Measurements from ENCODE around the gene HOPX. TPM values are rescaled to one million over a fixed set of nuclear protein-coding genes. Genes with fewer than 3 reads are reported as not detected.

The HOPX gene
- total RNA-seq, 1 experiment from 2014 or later: not detected

- no peaks in the 10 kb centered on the region for H3K9me3 Mint-ChIP-seq
- H2AFZ ChIP-seq (ENCODE audit: low read length): no peak overlapping the region
- H3T11ph ChIP-seq (ENCODE audit: low read length): no peak overlapping the region
- no peak overlapping the region for H2BK15ac ChIP-seq (ENCODE audit: low read depth, low read length)
- H3K79me1 ChIP-seq (ENCODE audit: insufficient read depth, low read depth, low read length, poor library complexity, severe bottlenecking): no peaks in the 10 kb centered on the region
- no peak overlapping the region for H2BK5ac ChIP-seq (ENCODE audit: insufficient read length, low read length)
- no peak overlapping the region for H3K23ac ChIP-seq (ENCODE audit: insufficient read length, low read depth, low read length)
- no peak overlapping the region for H4K5ac ChIP-seq (ENCODE audit: insufficient read length, low read depth, low read length)
- no peak overlapping the region for H2BK20ac ChIP-seq (ENCODE audit: low read depth, low read length, poor library complexity, severe bottlenecking)
- no peak overlapping the region for H3K4me2 ChIP-seq (ENCODE audit: insufficient read depth, insufficient read length, low read length)
- no peak for DNase-seq
- H2AK5ac ChIP-seq (ENCODE audit: insufficient read length, low read length): no peak overlapping the region
- no peak overlapping the region for H3K56ac ChIP-seq (ENCODE audit: insufficient read length, low read depth, low read length)
- TF ChIP-seq, protein P1, sequence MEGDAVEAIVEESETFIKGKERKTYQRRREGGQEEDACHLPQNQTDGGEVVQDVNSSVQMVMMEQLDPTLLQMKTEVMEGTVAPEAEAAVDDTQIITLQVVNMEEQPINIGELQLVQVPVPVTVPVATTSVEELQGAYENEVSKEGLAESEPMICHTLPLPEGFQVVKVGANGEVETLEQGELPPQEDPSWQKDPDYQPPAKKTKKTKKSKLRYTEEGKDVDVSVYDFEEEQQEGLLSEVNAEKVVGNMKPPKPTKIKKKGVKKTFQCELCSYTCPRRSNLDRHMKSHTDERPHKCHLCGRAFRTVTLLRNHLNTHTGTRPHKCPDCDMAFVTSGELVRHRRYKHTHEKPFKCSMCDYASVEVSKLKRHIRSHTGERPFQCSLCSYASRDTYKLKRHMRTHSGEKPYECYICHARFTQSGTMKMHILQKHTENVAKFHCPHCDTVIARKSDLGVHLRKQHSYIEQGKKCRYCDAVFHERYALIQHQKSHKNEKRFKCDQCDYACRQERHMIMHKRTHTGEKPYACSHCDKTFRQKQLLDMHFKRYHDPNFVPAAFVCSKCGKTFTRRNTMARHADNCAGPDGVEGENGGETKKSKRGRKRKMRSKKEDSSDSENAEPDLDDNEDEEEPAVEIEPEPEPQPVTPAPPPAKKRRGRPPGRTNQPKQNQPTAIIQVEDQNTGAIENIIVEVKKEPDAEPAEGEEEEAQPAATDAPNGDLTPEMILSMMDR (conservative IDR thresholded peaks at IDR 0.05): no peak
- no peak overlapping the region for H4K8ac ChIP-seq (replicated peaks; ENCODE audit: insufficient read length, low read depth, low read length)
- no peak overlapping the region for H2BK120ac ChIP-seq (ENCODE audit: low read depth, low read length, poor library complexity, severe bottlenecking)
- no peak overlapping the region for H4K91ac ChIP-seq (ENCODE audit: insufficient read length, low read depth, low read length)
- H3K4ac ChIP-seq (ENCODE audit: low read depth, low read length): no peak overlapping the region
- H4K20me1 ChIP-seq (ENCODE audit: control insufficient read depth, insufficient read depth, insufficient read length): no peaks in the 10 kb centered on the region
- no peak overlapping the region for H3K14ac ChIP-seq (ENCODE audit: insufficient read depth, low read length)
- peaks cover 2 to 6% of the 10 kb centered on the region in 2 experiments for H3K4me1 Mint-ChIP-seq
- H3K27ac Mint-ChIP-seq: no peak overlapping the region
- H3K18ac ChIP-seq (ENCODE audit: insufficient read length, low read depth, low read length): no peak overlapping the region
- peaks cover 7% of the 10 kb centered on the region for H3K27me3 Mint-ChIP-seq (ENCODE audit: low read depth)
- no peaks in the 10 kb centered on the region for H3K9me3 ChIP-seq (ENCODE audit: control insufficient read depth, low read depth, low read length)
- no peaks in the 10 kb centered on the region for H3K79me2 ChIP-seq (ENCODE audit: insufficient read depth, low read length)
- no peaks in the 10 kb centered on the region for H3K23me2 ChIP-seq (ENCODE audit: insufficient read length, low read depth, low read length, poor library complexity, severe bottlenecking)
- no peak overlapping the region for H3K27ac ChIP-seq (ENCODE audit: insufficient read length, low read depth, low read length)
- no peaks in the 10 kb centered on the region for H3K4me1 ChIP-seq (ENCODE audit: insufficient read depth, low read length)
- H2BK12ac ChIP-seq (ENCODE audit: insufficient read length, low read depth, low read length): no peak overlapping the region
- H3K27me3 ChIP-seq (ENCODE audit: insufficient read depth, low read length): no peaks in the 10 kb centered on the region
- H3K36me3 Mint-ChIP-seq (ENCODE audit: insufficient read depth in 1 of 3, low read depth in 3 of 3): no peaks in the 10 kb centered on the region
- H3K4me3 Mint-ChIP-seq: no peak overlapping the region
- WGBS (ENCODE audit: extremely low coverage, insufficient read length, low lambda C conversion rate): no CpG with 5 or more reads among the region's 7 CpGs
- H3K9ac ChIP-seq (ENCODE audit: extremely low read depth, insufficient read length, low read length): no peak overlapping the region
Observed at GRCh38 chr4:56704089-56704871, 23.2 kb upstream of the HOPX start.
